Large intestine (tissue), 3 donors: ENCODE data around the gene PIP5KL1. TPM values are rescaled to one million over a fixed set of nuclear protein-coding genes. Genes with fewer than 3 reads are reported as not detected.

Experiments used
- DNase-seq, 2 donors: peaks; one replicate each; pipeline versions ENCODE4 v3.0.0 to v3.0.0-alpha.2; 2013
- H3K27ac ChIP-seq: one replicate; pipeline ENCODE4 v1.5.1; 2013; ENCODE audit warnings: low read length
- H3K27me3 ChIP-seq: 2 replicates; pipeline ENCODE4 v1.6.1; 2013; ENCODE audit warnings: low read length; ENCODE audit not compliant: control insufficient read depth, insufficient read depth
- H3K36me3 ChIP-seq: 2 replicates; pipeline ENCODE4 v1.6.1; 2013; ENCODE audit warnings: low read length; ENCODE audit not compliant: control insufficient read depth, insufficient read depth
- H3K4me1 ChIP-seq: one replicate; pipeline ENCODE4 v1.6.1; 2013; ENCODE audit warnings: low read length; ENCODE audit not compliant: control insufficient read depth, insufficient read depth
- H3K4me3 ChIP-seq: one replicate; pipeline ENCODE4 v1.5.1; 2013; ENCODE audit warnings: low read length
- H3K9me3 ChIP-seq: one replicate; pipeline ENCODE4 v1.6.1; 2013; ENCODE audit warnings: mild to moderate bottlenecking, low read depth, low read length, moderate library complexity; ENCODE audit not compliant: control insufficient read depth
- WGBS: methylation state at CpG from one replicate; pipeline ENCODE4 v1.1.5; 2013; ENCODE audit warnings: low lambda C conversion rate; ENCODE audit not compliant: insufficient coverage; 5-methylcytosine and 5-hydroxymethylcytosine counted together
- polyA plus RNA-seq: library from polyadenylated mRNA; unstranded; fragments of 120-200 nt; gene quantifications from one replicate; pipeline ENCODE4 v1.2.1, GENCODE V29; 2013

The PIP5KL1 gene
- polyA plus RNA-seq, 1 donor, result 0.79 TPM

GRCh38 chr9:127876764-127877562 is 53.6 kb downstream of the PIP5KL1 start:
- Histone ChIP-seq H3K4me3 (peak overlapping the region; percentile 38), H3K27me3 (peaks cover 12% of the 10 kb centered on the region), H3K36me3 (no peaks in the 10 kb centered on the region), H3K27ac (no peak overlapping the region), H3K9me3 (no peaks in the 10 kb centered on the region), H3K4me1 (peaks cover 11% of the 10 kb centered on the region)
- no peak for DNase-seq
- no CpG with 5 or more reads among the region's 26 CpGs for WGBS

- no peak overlapping the region for H3K27ac ChIP-seq
- no peaks in the 10 kb centered on the region for H3K36me3 ChIP-seq
- no peak for DNase-seq
- WGBS, result no CpG with 5 or more reads among the region's 14 CpGs
- peaks cover 11% of the 10 kb centered on the region for H3K4me1 ChIP-seq
- peaks cover 12% of the 10 kb centered on the region for H3K27me3 ChIP-seq
- H3K9me3 ChIP-seq, result no peaks in the 10 kb centered on the region
- no peak overlapping the region for H3K4me3 ChIP-seq
Measured at GRCh38 chr9:127876026-127876763, 54.4 kb downstream of the PIP5KL1 start.

- no peaks in the 10 kb centered on the region for H3K36me3 ChIP-seq
- WGBS, result no CpG with 5 or more reads among the region's 10 CpGs
- H3K27me3 ChIP-seq, result peaks cover 12% of the 10 kb centered on the region
- H3K4me1 ChIP-seq, result peaks cover 11% of the 10 kb centered on the region
- no peak overlapping the region for H3K4me3 ChIP-seq
- no peak overlapping the region for H3K27ac ChIP-seq
- H3K9me3 ChIP-seq, result no peaks in the 10 kb centered on the region
- no peak for DNase-seq
Measured at GRCh38 chr9:127875306-127875966, 55.1 kb downstream of the PIP5KL1 start.

GRCh38 chr9:127874301-127875221 is 56.0 kb downstream of the PIP5KL1 start:
- WGBS, result no CpG with 5 or more reads among the region's 19 CpGs
- Histone ChIP-seq H3K4me1 (peaks cover 11% of the 10 kb centered on the region), H3K36me3 (no peaks in the 10 kb centered on the region), H3K27ac (no peak overlapping the region), H3K9me3 (no peaks in the 10 kb centered on the region), H3K27me3 (peaks cover 12% of the 10 kb centered on the region), H3K4me3 (no peak overlapping the region)
- no peak for DNase-seq

- WGBS, result no CpG with 5 or more reads among the region's 10 CpGs
- Histone ChIP-seq H3K4me3 (no peak overlapping the region), H3K36me3 (no peaks in the 10 kb centered on the region), H3K4me1 (peaks cover 11% of the 10 kb centered on the region), H3K27ac (no peak overlapping the region), H3K9me3 (no peaks in the 10 kb centered on the region), H3K27me3 (peaks cover 12% of the 10 kb centered on the region)
- no peak for DNase-seq
Measured at GRCh38 chr9:127873886-127874285, 56.7 kb downstream of the PIP5KL1 start.

GRCh38 chr9:127873223-127873691 is 57.3 kb downstream of the PIP5KL1 start:
- no peaks in the 10 kb centered on the region for H3K9me3 ChIP-seq
- H3K27me3 ChIP-seq, result peaks cover 6% of the 10 kb centered on the region
- H3K4me1 ChIP-seq, result peaks cover 11% of the 10 kb centered on the region
- no peak overlapping the region for H3K4me3 ChIP-seq
- H3K36me3 ChIP-seq, result no peaks in the 10 kb centered on the region
- no CpG with 5 or more reads among the region's 19 CpGs for WGBS
- H3K27ac ChIP-seq, result no peak overlapping the region
- no peak for DNase-seq

- no peak overlapping the region for H3K4me3 ChIP-seq
- H3K36me3 ChIP-seq, result no peaks in the 10 kb centered on the region
- H3K27ac ChIP-seq, result no peak overlapping the region
- no CpG with 5 or more reads among the region's 20 CpGs for WGBS
- H3K4me1 ChIP-seq, result peaks cover 7% of the 10 kb centered on the region
- no peaks in the 10 kb centered on the region for H3K9me3 ChIP-seq
- H3K27me3 ChIP-seq, result no peaks in the 10 kb centered on the region
- no peak for DNase-seq
Measured at GRCh38 chr9:127872369-127873222, 58.0 kb downstream of the PIP5KL1 start.

- Histone ChIP-seq H3K4me1 (peaks cover 2% of the 10 kb centered on the region), H3K36me3 (no peaks in the 10 kb centered on the region), H3K27me3 (no peaks in the 10 kb centered on the region), H3K9me3 (no peaks in the 10 kb centered on the region), H3K27ac (no peak overlapping the region), H3K4me3 (no peak overlapping the region)
- 100% methylated on average over 1 of the region's 9 CpGs for WGBS
- DNase-seq, result no peak
Measured at GRCh38 chr9:127871531-127871930, 59.0 kb downstream of the PIP5KL1 start.

- Histone ChIP-seq H3K4me3 (no peak overlapping the region), H3K4me1 (peaks cover 2% of the 10 kb centered on the region), H3K36me3 (no peaks in the 10 kb centered on the region), H3K27me3 (no peaks in the 10 kb centered on the region), H3K9me3 (no peaks in the 10 kb centered on the region), H3K27ac (no peak overlapping the region)
- WGBS, result no CpG with 5 or more reads among the region's 12 CpGs
- no peak for DNase-seq
Measured at GRCh38 chr9:127870887-127871286, 59.7 kb downstream of the PIP5KL1 start.
